Activated CD4-positive, alpha-beta T cell treated with anti-CD3 and anti-CD28 coated beads for 1 hour (primary cell): ENCODE data around the gene MAP4K4.
"Not testable (repeated sequence)": the region's sequence is repeated elsewhere in the genome, so short reads cannot be mapped to it uniquely, and the experiment has no call there.

Experiments used
- DNase-seq: peaks from one replicate; pipeline ENCODE4 v3.0.0-alpha.2; 2020

The MAP4K4 gene

DNA sequence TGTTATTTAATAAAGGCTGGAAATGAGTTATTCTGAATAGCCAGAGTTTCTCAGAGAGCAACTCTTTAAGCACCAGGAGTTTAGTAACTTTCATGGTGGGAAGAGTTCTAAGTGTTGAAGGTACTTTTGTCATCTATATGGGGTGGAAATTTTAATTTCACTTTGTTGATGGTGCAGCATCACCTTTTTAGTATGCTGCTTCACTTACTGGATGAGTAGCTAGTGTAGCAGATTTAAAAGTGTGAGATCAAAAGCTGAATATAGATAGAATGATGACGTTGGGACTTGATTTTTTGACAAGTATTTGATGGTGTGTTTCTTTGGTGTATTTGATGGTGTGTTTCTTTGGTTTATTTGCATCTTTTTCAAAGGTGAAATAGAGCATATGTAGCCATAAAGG, 47.3 kb downstream of the MAP4K4 start:
- DNase-seq, result no peak

DNA sequence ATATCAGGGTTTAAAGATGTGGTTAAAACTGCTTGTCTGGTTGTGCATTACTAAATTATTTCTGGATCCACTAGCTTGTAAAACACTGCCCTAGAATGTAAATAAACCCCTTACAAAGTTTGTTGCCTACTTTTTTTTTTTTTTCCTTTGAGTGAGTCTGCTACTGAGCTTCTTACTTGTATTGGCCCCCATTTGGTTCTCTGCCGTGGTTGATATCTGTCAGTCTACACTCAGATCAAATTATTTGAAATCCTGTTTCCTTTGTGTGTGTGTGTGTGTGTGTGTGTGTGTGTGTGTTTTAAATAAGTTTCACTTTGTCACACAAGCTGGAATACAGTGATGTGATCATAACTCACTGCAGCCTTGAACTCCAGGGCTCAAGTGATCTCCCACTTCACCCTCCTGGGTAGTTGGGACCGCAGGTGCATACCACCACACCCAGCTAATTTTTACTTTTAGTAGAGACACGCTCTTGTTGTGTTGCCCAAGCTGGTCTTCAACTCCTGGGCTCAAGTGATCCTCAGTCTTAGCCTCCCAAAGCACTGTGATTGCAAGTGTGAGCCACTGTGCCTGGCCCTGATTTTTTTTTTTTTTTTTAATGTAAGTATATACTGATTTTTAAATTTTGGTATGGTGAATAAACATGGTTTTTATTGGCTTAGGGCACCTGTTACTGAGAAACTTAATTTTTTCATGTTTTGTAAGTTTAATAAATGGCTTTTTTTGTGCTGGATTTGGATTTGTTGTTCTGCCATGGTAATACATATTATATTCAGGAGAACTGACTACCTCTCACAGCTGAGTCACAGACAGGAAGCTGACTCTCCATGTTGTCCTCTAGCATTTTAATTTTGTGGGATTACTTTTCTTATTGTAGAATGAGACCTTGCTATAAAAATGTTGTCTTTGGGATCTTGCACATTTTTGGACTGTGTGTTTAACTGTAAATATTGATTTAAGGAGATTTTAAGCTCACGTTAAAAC, 48.5 kb downstream of the MAP4K4 start:
- DNase-seq, result no peak

DNA sequence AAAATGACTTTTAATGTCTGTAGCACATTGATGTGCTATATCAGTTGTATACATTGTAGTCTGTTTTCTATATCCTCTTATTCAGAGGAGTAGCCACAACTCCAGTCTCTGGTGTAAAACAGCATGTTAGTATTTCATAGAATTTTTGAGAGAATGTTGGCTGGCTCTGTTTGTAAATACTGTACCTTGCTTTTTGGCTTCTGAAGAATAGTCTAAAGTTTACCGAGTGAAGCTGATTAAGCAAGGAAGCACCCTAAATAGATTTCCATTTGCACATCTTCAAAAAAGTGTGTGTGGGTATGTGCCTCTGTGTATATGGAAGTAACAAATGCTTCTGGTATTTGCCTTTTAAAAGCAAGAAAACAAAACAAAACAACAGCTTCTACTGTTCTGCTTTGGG, 50.5 kb downstream of the MAP4K4 start:
- DNase-seq, result no peak

DNA sequence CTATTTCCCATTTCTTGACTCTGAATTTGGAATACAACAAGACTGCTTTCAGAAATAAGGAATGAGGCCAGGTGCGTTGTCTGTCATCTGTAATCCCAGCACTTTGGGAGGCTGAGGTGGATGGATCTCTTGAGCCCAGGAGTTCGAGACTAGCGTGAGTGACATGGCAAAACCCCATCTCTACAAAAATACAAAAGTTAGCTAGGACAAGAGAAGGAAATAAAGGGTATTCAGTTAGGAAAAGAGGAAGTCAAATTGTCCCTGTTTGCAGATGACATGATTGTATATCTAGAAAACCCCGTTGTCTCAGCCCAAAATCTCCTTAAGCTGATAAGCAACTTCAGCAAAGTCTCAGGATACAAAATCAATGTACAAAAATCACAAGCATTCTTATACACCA, 51.0 kb downstream of the MAP4K4 start:
- DNase-seq, result not testable (repeated sequence)

DNA sequence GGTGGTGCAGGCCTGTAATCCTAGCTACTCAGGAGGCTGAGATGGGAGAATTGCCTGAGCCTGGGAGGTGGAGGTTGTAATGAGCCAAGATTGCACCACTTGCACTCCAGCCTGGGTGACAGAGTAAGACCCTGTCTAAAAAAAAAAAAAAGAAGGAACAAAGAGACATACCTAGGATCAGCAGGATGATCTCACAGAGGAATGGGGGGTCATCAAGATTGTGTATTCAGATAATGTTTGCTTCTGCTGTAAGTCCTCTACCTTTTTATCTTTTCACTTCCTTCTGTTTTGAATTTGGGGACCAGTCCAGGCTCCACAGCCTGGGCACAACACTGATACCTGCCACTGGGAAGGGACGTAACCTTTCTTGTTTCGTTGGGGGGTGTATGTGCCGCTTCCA, 53.2 kb downstream of the MAP4K4 start:
- DNase-seq, result no peak

DNA sequence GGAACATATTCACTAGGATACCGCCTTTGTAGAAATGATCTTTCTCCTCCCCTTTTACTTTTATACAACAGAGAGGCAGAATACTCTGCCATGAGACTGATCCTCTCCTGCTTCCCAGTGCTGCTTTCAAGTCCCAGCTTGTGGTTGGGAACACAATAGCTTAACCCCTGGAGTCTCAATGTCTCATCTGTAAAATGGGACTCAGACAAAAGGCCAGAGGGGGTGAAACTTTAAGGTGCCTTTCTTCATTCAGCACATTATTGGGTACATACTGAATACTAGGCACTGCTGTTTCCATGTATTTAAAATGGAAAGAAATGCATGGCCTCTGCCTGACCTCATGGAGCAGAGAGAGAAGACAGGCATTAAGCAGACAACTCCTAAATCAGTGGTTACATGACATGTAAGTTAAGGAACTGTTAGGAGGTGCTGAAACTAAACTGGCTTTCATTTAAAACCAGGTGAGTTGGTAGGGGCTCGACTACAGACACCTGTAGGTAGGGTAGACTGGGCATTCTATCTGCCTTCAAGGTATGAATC, 53.8 kb downstream of the MAP4K4 start:
- no peak for DNase-seq

DNA sequence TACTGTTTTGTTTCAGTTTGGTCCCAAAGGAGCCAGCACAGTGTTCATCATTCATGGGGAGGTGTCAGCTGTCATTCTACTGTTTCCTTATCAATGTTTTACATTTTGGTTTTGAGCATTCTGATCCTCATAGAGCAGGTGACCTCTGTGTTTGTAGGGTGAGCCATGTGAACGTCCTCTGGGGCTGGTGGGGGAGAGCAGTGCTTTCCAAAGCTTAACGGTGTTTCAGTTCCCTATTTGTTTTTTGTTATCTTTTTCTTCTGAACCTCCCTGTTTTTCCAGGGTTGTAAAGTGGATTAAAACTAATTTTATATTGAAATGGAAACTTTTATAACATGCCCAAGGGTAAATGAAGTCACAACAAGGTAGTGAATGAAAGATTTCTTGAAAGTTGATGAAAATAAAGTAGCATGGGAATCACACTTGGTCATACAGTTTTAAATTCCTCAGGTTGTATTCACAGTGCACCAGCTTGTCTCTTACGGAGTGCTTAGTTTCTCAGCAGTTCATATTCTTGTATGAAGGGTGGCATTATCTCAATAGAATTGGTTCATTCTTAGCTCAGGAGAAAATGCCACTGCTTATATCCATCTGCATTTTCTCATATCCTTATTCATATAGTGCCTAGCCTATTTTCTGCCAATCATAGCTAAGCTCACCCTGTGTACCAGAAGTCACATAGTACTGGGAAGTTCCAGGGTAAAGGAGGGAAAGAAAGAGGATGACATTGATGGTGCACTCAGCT, 54.5 kb downstream of the MAP4K4 start:
- no peak for DNase-seq

DNA sequence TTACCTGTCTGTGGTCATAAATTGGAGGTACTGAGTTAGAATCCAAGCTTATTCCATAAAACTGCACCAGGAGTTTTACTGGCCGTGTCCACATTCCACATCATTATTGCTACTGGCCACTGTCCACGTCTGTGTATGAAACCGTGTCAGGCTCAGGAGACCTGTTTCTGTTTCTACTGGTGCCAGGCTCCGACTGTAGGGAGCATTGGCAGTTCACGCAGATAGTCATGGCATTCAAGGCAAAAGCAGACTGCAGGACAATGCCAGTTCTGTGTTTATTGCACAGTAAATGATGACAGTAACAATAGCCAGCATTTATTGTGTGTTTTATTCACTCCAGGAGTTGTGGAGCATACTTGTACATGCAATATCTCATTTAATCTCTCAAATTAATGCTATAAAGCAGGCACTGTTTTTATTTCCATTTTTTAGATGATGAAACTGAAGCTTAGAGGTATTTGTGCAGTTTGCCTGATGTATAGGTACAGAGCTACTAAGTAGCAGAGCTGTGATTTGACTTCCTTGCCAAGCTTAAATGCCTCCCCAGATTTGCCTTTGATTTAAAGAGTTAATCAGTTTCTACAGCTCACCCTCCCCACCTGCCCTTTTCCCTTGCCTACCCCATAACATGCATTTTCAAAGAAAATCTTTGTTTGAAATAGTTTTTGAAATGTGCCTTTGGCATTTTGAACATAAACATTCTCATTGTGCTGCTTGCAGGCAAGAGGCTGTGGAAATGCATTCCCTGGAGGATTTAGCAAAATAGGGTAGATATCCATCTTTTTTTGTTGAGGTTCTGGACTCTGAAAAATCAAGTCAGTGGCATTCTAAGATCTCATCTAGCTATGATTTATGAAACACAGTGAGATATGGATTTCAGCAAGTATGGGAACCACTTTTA, 55.5 kb downstream of the MAP4K4 start:
- DNase-seq, result no peak

DNA sequence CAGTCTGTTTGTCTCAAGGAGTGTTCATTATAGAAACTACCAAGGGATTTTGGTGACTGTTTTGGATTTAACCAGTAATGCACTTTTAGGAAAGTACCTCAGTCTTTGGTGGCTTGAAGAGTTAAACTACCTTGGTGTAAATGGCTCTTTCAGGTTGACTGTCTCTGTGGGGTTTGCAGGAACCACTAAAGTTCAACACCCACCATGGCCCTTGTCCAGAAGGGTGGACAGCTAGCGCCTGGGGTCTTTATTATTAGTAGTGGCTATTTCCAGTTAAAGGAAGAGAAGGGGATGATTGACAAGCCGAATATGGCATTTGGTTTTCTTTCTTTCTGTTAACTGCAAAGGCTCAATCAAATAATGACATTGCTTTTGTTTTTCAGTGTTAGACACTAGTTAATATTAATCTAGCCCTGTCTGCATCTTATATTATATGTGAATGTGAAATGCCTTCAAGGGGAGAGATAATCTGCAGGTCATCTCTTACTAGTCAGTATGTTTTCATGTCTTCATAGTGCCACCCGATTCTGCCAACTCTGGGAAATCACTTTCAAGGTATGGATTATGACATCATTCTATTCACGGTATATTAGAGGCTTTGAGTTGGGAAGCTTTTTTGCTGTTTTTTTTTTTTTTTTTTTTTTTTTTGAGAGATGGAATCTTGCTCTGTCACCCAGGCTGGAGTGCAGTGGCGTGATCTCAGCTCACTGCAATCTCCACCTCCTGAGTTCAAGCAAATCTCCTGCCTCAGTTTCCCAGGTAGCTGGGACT, 56.4 kb downstream of the MAP4K4 start:
- no peak for DNase-seq

DNA sequence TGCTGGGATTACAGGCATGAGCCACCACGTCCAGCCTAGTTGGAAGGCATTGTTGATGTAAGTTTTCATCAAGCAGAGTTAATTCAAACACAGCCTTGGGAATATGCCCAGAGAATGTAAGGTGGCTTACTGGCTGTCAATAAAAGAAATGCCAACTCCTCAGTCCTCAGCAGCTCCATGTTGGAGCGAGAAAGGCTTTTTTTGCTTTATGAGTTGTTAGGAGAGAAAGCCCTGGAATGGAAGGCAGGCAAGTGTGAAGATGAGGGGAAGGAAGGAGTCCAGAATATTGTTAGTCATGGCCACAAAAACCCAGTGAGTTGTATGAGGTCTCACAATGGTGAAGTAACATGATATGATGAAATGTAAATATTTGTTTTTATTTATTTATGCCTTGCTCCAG, 57.1 kb downstream of the MAP4K4 start:
- no peak for DNase-seq

DNA sequence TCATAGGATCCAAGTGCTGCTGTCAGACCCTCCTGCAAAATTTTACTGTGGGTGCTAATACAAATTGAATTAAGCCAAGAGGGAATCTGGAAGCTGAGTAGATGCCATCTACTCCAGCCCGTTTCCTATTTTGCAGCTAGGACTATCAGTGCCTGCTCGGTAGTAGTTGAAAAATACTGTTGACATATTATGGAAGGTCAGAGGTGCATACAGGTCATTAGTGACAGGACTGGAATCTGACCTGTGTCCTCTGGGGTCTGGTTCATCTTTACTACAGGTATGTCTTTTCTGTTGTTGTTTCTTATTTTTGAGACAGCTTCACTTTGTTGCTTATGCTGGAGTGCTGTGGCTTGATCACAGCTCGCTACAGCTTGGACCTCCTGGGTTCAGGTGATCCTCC, 58.8 kb downstream of the MAP4K4 start:
- DNase-seq, result no peak

DNA sequence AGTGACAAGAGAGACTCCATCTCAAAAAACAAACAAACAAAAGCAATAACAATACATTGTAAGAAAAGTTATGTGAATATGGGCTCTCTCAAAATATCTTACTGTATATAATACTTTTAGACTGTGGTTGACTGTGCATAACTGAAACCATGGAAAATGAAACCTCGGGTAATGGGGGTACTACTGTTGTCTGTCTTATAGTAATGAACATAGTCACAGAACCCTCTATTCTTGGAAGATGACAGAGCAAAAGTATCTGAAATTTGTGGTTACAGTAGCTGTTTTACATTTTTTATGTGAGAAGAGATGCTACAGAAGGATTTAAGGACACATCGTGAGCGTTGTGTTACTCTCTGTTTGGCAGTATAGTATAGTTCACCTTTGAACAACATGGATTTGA, 60.5 kb downstream of the MAP4K4 start:
- no peak for DNase-seq

DNA sequence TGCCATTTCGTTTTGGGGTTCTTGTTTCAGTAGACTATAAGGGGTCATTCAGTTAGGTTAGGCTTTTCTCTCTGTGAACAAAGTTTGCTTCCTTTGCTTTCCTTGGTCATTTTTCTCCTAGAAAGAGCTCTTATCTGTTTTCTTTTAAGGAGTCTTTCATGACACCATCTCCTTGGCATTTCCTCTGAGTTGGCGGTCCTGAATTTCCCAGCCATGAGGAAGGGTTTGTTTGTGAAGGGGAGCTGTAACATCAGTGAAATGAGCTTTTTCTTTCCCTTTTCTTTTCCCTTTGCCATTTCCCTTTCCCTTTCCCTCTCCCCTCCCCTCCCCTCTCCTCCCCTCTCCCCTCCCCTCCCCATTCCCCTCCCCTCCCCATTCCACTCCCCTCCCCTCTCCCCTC, 61.7 kb downstream of the MAP4K4 start:
- DNase-seq, result no peak

DNA sequence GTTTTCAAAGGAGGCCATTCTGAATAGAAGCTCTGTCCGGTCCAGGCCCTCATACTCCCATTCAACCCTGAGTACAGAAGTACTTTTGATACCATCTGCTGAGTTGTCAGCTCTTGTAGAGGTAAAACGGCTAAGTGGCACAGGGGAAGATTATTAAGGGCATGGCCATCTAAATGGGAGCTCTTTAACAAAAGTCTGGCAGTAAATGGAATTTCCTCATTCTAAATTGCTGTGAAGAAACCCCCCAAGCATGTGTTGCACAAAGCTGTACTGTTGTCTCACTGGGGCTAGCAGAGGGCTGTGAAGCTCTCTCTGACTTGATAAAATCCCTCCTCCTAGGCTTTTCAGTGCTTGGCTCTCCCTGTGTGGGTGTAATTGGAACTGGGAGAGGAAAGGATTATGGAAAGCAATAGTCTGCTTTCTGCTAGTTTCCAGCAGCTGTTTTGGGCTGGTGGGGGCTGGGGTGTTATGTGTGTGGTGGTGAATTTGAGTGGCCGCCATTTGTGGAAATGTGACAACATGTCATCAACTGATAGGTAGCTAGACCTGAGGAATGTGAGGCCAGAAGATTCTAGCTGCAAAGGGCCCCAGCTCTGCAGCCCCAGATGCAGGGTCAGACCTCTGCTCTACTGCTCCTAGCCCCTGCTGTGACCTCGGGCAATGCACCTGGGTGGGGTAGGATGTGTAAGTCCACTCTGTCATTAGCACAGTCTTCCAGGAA, 65.1 kb downstream of the MAP4K4 start:
- DNase-seq, result no peak

DNA sequence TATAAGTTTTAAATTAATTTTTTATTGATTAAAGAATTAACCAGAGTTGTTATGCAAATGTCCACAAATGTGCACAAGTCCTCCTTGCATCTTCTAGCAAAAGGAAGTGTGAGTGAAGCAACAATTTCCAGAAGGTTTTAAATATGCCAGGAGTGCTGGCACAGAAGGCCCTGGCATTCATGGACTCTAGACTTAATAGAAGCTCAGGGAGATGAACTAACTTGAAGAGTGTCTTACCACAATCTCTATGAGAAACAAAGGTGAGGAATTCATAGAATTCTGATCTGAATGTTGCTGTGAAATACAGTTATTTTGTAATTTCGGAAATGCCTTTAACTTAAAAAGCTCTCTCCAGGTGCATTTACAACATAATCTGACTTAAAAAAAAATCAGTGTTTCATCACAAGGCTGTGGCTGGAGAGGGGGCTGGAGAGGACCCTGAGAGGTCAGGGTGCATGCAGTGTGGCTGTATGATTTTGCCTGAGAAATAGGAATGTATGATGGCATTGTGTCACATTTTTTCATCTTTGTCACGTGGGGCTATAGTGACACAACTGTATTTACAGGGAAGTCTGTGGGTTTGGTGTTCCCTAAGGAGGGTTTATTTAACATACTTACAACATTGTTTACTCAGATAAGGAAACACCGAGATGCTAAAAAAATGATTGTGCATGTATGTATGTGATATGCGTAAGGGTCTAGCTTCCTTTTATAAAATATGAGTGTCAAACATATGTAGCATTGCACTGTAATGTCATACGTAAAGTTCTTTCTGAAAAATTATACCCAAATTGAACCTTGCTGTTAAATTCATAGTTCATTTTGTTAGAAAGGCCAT, 66.2 kb downstream of the MAP4K4 start:
- DNase-seq, result no peak

DNA sequence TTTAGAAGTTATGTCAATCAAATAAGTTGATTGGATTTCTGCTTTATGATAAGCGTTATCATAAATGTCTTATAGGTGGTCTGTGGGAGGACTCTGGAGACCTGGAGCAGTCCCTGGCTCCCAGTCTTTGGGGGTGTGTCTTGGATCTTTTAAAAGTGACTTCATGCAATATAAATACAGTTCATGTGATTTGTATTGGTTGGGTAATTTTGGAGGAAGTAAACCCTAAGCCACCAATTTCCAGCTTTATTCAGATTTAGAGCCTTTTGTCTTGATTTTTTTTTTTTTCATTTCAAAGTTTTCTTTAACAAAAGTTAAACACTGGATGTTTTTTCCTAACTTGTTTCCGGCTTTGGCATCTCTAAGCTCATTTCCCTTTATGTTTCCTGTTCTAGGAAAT, 68.8 kb downstream of the MAP4K4 start:
- no peak for DNase-seq

DNA sequence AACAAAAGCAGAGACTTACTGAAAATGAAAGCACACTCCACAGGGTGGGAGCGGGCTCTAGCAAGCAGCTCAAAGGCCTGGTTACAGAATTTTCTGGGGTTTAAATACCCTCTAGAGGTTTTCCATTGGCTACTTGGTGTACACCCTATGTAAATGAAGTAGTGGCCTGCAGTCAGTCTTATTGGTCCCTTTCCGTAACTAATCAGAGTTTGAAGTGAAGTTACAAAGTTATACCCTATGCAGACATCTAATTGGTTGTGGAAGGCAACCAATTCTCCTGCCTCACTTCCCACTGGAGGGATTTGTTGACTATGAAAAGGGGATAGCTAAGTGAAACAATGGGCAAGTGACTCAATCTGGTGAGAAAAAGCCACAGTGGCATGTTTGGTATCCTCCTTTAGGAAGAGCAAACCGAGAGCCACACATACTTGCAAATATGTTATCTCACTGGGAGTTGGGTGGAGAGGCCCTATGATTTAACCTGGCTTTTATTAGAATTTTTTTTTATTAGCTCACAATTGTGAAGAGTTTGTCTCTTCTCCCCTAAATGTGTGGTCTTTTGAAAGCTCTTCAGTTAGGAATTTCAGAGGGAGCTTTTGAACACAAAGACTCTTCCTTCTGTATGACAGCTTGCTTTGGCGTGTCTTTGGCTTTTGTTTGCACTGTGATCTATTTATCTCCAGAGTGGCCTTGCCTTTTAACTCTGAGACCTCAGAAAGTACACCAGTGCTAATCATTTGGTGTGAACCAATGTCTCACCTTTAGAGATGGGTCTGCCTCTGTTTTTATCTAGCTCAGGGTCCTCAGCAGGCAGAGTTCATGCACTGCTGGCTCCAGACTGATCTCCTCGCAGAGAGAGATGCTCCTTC, 69.6 kb downstream of the MAP4K4 start:
- no peak for DNase-seq

DNA sequence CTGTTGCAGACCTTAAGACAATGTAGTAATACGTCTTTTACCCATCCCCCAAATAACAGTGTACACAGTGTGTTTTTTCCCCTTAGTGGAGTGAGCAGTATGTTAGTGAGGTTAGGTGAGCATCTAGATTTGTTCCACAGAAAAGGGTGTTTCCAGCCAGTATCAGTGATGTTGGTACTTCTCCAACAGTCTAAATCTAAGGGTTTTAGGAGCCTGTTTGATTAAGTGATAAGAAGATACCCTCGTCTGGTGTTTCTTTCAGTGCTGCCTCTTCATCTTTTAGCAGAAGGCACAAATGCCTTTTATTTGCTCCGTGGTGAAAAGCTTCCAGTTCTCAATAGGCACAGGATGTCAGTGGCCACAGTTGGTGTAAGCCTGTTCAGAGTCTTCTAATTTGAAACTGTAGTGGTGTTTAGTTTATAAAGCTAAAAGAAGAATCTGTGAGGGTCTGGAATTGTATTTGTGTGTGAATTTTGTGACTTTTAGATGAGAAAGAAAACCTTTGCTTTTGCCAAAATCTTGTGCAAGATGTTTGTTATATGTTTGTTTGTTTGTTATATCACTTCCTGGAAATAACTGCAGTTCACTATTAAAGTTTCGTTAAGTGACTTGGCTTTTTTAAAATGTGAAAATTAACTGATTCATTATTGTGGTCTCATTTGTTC, 71.2 kb downstream of the MAP4K4 start:
- no peak for DNase-seq

DNA sequence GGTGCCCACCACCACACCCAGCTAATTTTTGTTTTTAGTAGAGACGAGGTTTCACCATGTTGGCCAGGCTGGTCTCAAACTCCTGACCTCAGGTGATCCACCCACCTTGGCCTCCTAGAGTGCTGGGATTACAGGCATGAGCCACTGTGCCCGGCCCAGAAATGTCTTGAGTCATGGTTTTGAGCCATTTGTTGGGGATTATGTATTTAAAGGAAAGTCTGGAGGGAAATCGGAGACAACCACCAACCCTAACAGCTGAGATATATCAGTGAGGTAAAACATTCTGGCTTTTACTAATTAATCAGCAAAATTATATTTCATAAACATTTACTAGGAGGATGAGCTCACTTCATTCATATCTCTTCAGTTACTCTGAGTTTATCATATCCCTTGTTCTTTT, 72.2 kb downstream of the MAP4K4 start:
- not testable (repeated sequence) for DNase-seq
